DOHH2 (cell line): ENCODE measurements around the gene R3HDM4.

Source experiments
- EZH2phosphoT487 ChIP-seq: fragments of 200-600 bp; sonication (generic); IDR thresholded peaks from 2 replicates; pipeline ENCODE4 v1.6.1; 2017; ENCODE audit warnings: borderline replicate concordance, mild to moderate bottlenecking, antibody characterized with exemption, low read length, moderate library complexity, mixed read lengths
- TF ChIP-seq, protein P1 (sequence below): fragments of 200-600 bp; sonication (generic); IDR thresholded peaks from one replicate; pipeline ENCODE4 v1.5.1; 2014; ENCODE audit warnings: antibody characterized with exemption, mild to moderate bottlenecking, low read depth, low read length; ENCODE audit not compliant: poor library complexity, severe bottlenecking

DNA sequence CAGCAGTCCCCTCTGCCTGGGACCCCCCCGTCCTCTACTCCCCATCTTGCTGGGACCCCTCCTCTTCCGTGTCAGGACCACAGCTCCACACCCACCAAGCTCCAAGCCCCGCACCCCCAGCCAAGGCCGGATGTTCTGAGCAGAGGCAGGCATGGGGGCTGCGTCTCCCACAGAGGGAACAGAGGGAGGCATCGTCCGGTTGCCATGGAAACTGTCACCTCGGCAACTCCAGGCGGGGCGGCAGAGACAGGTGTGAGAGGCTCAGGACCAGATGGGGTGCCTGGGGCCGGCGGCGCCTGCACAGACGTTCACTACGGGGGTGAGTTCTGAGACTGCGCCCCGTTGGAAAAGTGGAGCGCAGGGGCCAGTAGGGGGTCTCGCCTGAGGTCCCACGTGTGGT lies 14.4 kb downstream of the R3HDM4 start:
- TF ChIP-seq, protein P1, sequence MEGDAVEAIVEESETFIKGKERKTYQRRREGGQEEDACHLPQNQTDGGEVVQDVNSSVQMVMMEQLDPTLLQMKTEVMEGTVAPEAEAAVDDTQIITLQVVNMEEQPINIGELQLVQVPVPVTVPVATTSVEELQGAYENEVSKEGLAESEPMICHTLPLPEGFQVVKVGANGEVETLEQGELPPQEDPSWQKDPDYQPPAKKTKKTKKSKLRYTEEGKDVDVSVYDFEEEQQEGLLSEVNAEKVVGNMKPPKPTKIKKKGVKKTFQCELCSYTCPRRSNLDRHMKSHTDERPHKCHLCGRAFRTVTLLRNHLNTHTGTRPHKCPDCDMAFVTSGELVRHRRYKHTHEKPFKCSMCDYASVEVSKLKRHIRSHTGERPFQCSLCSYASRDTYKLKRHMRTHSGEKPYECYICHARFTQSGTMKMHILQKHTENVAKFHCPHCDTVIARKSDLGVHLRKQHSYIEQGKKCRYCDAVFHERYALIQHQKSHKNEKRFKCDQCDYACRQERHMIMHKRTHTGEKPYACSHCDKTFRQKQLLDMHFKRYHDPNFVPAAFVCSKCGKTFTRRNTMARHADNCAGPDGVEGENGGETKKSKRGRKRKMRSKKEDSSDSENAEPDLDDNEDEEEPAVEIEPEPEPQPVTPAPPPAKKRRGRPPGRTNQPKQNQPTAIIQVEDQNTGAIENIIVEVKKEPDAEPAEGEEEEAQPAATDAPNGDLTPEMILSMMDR = no peak
- TF ChIP-seq EZH2phosphoT487 = no peak
